NCI-H2196 (cell line): ENCODE results near the gene DNAH2.
"Not testable (repeated sequence)": the region's sequence is repeated elsewhere in the genome, so short reads cannot be mapped to it uniquely, and the experiment has no call there.

Experiments
- DNase-seq: peaks from one replicate; lab custom pipeline; 2025; ENCODE audit not compliant: unreplicated experiment; lab: John Stamatoyannopoulos, UW

The DNAH2 gene

DNA sequence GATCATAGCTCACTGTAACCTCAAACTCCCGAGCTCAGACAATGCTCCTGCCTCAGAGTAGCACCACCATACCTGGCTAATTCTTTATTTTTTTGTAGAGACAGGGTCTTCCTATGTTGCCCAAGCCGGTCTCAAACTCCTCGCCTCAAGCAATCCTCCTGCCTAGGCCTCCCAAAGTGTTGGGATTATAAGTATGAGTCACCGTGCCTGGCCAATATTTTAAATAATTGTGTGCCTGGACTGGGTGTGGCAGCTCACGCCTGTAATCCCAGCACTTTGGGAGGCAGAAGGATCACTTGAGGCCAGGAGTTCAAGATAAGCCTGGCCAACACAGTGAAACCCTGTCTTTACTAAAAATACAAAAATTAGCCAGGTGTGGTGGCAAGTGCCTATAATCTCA lies 146.8 kb downstream of the DNAH2 start:
- not testable (repeated sequence) for DNase-seq

DNA sequence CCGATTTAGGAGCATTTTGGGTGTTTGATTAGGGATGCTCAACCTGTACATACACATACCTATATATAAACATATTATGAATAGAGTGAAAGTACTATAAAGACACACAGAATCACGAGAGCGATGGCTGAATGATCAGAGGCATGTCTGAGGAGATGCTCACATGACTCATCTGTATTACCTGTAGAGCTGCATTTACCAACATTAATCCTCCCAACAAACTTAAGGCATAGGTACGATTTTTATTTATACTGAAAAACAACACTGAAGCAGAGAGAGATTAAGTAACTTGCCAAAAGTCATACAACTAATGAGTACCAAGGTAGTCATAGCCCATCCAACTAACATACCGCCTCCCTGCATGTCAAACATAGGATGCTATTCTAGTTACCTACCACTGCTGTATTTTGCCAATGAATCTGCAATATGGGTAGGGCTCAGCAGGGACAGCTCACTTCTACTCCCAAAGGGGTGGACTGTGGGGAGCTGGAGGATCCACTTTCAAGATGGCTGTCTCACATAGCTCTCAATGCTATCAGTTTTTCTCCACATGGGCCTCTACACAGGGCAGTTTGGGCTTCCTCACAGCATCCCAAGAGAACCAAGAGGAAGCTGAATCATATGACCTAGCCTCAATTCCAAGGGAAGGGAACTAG lies 147.6 kb downstream of the DNAH2 start:
- no peak for DNase-seq

DNA sequence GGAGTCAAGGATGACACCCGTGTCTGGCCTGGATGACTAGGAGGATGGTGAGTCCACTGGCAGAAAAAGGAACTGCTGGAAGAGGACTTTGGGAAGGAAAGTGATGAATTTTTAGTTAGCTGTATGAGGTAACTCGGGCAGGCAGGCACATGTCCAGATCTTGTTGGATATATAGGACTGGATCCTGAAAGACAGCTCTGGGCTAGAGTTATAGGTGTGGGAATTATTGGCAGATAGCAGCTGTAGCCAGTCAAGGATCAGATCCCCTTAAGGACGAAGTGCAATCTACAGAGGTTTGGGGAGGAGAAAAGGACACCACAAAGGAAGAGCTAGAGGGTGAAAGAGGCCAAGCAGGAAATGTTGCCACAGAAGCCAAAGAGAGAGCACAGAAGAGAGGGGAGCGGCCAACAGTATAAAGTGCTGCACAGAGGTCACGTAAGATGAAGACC lies 150.4 kb downstream of the DNAH2 start:
- DNase-seq, result no peak

DNA sequence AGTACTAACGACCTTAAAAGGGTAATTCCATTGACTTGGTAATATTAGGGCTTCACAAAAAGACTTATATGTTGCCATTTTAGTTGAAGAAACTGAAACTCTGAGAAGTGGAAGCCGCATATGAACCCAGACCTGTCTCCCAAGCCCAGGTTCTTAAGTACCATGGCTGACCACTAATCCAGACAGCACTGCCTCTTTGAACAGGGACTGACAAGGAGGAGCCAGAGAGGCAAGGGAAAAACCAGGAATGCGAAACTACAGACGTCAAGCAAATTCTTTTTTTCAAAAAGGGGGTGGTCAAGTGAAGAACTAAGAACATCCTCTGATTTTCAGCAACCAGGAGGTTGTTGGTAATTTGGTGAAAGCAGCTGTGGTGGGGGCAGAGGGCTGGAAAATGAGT lies 155.5 kb downstream of the DNAH2 start:
- no peak for DNase-seq

DNA sequence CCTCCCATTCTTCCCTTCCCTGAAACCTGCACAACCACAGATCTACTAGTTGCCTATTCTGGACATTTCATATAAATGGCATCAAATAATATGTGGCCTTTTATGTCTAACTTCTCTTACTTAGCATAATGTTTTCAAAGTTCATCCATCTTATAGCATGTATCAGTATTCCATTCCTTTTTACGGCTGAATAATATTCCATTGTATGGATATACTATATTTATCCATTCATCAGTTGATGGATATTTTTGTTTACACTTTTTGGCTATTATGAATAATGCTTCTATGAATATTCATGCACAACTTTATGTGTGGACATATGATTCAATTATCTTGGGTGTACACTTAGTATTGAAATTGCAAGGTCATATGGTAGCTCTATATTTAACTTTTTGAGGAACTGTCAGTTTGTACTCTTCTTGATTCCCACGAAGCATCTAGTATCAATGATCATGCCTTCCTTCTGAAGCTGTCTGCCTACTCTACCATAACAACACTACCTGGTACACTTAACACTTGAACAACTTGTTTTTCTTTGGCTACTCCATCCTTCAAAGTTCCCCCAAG lies 158.3 kb downstream of the DNAH2 start:
- no peak for DNase-seq

DNA sequence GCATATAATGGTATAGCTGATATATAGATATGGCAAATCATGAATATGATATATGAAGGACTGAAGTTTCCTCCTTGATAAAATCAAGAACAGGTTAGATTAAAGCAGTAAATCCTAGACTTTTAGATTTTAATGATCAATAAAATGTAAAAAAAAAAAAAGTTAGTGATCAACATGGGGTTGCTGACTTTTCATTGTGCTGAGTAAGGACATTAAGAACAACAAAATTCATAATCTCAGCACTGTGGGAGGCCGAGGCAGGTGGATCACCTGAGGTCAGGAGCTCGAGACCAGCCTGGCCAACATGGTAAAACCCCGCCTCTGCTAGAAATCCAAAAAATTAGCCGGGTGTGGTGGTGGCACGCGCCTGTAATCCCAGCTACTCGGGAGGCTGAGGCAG lies 160.7 kb downstream of the DNAH2 start:
- DNase-seq, result no peak

DNA sequence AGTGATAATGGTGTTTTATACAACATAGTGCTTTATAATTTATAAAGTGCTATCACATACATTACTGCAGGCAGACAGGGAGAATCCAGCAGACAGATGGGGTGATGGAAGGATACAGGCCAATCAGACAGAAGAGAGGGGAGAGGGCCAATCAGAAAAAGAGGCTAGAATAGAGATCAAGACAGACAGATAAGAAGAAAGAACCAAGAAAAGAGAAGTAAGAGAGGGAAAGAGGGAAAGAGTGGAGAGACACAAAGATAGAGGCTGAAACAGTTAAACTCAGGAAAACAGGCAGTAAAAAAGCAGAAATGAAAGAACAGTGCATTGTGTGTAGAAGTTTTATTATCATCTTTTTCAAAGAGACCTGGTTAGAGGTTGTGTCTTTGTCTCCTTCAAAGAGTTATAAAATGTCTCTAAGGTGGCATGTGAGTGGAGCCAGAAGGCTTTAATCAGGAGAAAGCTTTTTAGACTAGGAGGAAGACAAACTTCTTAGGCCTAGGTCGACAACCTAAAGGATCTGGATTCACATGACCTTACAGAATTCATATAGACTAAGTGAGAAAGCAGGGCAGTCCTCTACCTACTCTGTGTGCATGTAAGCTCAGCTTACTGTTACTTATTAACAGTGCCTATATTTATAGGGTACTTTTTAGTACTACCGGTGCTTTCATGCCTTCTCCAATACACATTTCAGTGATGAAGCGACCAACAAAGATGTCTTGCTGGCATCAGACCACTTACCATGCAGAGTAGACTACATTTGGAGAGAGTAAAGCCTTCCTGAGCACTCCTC lies 162.7 kb downstream of the DNAH2 start:
- DNase-seq, result no peak

DNA sequence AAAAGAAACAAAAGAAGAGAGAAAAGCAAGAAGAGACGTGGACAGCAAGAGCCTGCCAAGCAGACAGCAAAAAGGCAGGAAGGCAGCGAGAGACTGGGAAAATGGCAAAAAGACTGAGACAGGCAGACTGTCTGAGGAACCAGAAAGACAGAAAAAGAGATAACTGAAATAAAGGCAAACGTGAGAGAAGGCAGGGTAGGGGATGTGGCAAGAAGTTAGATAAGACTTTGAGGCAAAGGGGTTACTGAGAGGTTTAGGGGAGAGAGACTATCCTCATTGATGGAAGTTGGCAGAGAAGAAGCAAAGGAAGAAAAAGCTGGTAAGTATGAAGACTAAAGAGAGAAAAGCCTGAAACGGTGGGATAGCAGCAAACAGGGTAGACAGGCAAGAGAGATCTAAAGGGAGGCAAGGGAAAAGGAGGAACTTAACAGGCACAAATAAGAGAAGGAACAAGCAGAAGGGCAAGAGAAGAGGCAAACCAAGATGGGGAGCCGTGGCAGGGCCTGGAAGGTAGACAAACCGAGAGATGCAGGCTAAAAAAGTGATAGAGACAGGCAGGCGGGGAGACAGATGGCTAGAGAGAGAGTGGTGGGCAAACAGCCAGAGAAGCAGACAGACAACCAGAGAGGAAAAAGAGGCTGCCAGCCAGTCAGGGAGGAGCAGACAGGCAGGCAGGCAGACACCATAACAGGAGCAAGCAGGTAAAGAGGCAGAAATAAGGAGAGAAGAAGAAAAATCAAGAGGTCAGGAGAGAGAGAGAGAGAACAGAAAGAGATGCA lies 163.9 kb downstream of the DNAH2 start:
- DNase-seq, result peak; percentile 39

DNA sequence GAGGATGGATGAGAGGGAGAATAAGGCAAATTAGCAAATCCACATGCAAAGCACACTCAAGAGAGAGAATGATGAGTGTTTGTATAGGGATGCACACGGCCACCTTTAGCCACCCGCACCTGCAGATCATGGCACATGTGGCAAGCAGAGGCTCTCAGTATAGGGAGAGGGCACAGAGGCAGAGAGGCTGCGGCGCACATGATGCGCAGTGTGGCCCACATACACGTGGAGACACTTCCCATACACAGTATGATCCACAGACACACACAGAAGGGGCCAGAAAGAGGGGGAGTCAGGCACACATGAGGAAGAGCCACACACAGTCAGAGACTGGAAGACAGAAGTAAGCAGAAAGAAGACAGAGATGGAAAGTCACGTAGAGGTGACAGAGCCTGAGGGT lies 164.5 kb downstream of the DNAH2 start:
- DNase-seq, result peak; percentile 39

DNA sequence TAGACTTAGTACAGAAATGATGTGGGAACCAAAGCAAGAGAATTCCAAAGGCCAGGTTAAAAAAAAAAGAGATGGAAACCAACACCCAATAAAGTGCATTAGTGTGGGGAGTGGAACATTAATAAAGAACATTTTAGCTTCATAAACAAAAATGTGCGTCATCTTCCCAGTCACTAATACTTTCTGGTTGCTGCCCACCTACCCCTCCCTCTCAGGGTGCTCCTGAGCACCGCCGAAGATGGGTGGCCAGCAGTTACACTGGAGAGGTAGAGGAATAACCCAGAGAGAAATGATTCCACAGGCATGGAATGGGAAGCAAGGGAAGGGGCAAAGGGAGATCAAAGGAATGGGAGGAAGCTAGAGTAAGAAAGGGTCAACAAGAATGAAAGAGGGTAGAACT lies 165.1 kb downstream of the DNAH2 start:
- no peak for DNase-seq
